Activated CD4-positive, alpha-beta T cell treated with anti-CD3 and anti-CD28 coated beads, Interleukin-2, amount 10 ng/mL, durations not matched to agents 24 days and 14 days (primary cell): ENCODE data around the gene IPO11. TPM values are rescaled to one million over a fixed set of nuclear protein-coding genes. Genes with fewer than 3 reads are reported as not detected.
"Not testable (repeated sequence)": the region's sequence is repeated elsewhere in the genome, so short reads cannot be mapped to it uniquely, and the experiment has no call there.

Source experiments
- DNase-seq: peaks from one replicate; pipeline ENCODE4 v3.0.0; 2022
- H3K27ac Mint-ChIP-seq: one replicate; pipeline ENCODE4 v1.8.0; 2022; ENCODE audit warnings: mild to moderate bottlenecking, mixed read lengths
- H3K27me3 Mint-ChIP-seq: one replicate; pipeline ENCODE4 v1.8.0; 2022; ENCODE audit warnings: mixed read lengths
- H3K36me3 Mint-ChIP-seq: one replicate; pipeline ENCODE4 v1.8.0; 2022; ENCODE audit warnings: low read depth, mild to moderate bottlenecking, mixed read lengths
- H3K4me1 Mint-ChIP-seq: one replicate; pipeline ENCODE4 v1.8.0; 2021; ENCODE audit warnings: mixed read lengths
- H3K4me3 Mint-ChIP-seq: one replicate; pipeline ENCODE4 v1.8.0; 2022; ENCODE audit warnings: mild to moderate bottlenecking, moderate library complexity, mixed read lengths
- H3K9me3 Mint-ChIP-seq: one replicate; pipeline ENCODE4 v1.8.0; 2021; ENCODE audit warnings: mixed read lengths
- intact Hi-C: fragments of 100-400 bp; cut with micrococcal nuclease; formaldehyde crosslinking; loops from one replicate; pipeline ENCODE4 v1.15.1; 2023
- total RNA-seq: library from RNA; stranded (reverse); gene quantifications from 2 replicates; pipeline ENCODE4 v1.2.3, GENCODE V29; 2022

IPO11 gene
- total RNA-seq, 1 donor from 2014 or later: 60.9 TPM

DNA sequence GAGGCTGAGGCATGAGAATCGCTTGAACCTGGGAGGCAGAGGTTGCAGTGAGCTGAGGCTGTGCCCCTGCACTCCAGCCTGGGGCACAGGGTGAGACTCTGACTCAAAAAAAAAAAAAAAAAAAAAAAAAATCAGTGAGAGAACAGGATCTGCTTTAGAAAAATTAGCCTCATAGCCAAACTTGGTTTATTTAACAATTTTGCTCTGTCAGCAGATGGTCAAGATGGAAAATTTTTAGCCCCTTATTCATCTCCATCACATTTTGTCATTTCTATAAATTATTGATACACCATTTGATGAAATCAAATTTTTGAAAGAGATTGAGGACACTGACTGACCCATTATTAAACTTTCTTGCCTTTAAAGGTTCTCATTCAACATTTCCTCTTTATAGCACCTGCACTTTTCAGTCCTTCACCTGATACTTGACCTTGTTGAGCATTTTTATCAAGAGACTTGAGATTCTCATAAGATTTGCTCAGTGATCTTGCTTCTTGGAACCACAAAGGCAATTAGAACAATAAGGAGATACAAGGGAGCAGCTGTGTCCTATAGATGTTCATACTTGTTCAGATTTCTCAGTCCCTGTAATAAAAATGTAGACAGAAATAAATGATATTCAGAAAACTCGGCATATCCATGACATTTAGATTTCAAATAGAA, 204.2 kb downstream of the IPO11 start:
- no peaks in the 10 kb centered on the region for H3K9me3 Mint-ChIP-seq
- H3K4me1 Mint-ChIP-seq: no peaks in the 10 kb centered on the region
- no peak overlapping the region for H3K4me3 Mint-ChIP-seq
- peak; percentile 42 for DNase-seq
- intact Hi-C loops: no loop called here
- H3K27me3 Mint-ChIP-seq: no peaks in the 10 kb centered on the region
- peaks cover 5% of the 10 kb centered on the region for H3K36me3 Mint-ChIP-seq
- no peak overlapping the region for H3K27ac Mint-ChIP-seq

DNA sequence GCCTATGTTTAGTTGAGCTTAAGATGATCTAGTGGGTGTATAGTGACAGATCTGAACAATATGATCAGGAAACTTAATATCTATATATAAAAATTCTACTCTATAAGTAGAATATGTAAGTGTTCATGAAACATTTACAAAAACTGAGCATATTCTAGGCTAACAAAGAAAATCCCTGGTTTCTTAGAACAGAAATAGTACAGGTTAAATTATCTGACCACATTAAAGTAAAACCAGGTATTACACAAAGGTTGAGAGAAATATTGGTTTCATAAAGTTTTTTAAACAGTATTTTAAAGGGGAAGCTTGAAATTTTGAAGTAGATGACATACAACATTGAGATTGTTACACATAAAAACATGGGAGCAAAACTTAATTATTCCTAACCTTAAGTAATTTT, 205.4 kb downstream of the IPO11 start:
- Mint-ChIP-seq H3K36me3 (peaks cover 5% of the 10 kb centered on the region), H3K27ac (no peak overlapping the region), H3K4me1 (no peaks in the 10 kb centered on the region), H3K4me3 (no peak overlapping the region), H3K9me3 (no peaks in the 10 kb centered on the region), H3K27me3 (no peaks in the 10 kb centered on the region)
- intact Hi-C loops: no loop called here
- DNase-seq: no peak

DNA sequence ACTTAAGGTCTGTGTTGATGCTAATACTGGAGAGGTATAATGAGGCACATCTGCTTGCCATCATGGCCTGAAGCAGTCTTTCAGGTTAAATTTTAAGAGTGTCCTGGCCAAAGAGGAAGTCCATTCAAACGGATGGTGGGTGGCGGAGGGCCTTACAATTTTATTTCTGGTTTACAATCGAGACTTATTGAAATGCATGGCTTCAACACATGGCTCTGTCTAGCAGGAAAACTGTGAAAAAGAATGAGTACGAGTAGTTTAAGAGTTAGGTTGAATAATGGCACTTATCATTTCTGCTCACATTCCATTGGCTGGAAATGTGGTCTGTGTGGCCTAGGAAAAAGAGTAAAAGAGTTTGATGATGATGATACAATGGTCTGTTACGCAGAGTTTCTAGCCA, 208.2 kb downstream of the IPO11 start:
- H3K4me3 Mint-ChIP-seq: no peak overlapping the region
- DNase-seq: peak; percentile 24
- H3K4me1 Mint-ChIP-seq: no peaks in the 10 kb centered on the region
- H3K36me3 Mint-ChIP-seq: peaks cover 3% of the 10 kb centered on the region
- H3K27me3 Mint-ChIP-seq: no peaks in the 10 kb centered on the region
- no peak overlapping the region for H3K27ac Mint-ChIP-seq
- no peaks in the 10 kb centered on the region for H3K9me3 Mint-ChIP-seq
- intact Hi-C loops: no loop called here

DNA sequence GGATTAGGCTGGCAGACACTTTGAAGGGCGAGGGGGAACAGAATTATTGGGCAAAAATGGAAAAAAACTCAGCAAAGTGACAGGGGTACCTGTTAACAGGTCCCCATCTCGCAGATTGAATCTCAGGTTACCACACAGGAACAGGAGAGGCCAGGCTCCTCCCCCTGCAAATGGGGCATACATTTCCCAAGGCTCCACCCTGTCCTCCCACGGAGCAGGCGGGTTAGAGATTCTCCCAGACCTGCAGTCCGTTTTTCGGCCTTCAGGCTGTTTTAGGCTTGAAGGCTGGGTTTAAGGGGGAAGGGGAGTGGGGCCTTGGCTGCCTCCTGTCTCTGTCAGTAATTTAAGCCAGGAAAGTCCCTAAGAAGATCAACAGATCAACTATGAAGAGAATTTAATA, 208.7 kb downstream of the IPO11 start:
- H3K4me3 Mint-ChIP-seq: no peak overlapping the region
- no peaks in the 10 kb centered on the region for H3K4me1 Mint-ChIP-seq
- no peaks in the 10 kb centered on the region for H3K27me3 Mint-ChIP-seq
- H3K9me3 Mint-ChIP-seq: no peaks in the 10 kb centered on the region
- peaks cover 3% of the 10 kb centered on the region for H3K36me3 Mint-ChIP-seq
- intact Hi-C loops: no loop called here
- DNase-seq: peak; percentile 40
- no peak overlapping the region for H3K27ac Mint-ChIP-seq

DNA sequence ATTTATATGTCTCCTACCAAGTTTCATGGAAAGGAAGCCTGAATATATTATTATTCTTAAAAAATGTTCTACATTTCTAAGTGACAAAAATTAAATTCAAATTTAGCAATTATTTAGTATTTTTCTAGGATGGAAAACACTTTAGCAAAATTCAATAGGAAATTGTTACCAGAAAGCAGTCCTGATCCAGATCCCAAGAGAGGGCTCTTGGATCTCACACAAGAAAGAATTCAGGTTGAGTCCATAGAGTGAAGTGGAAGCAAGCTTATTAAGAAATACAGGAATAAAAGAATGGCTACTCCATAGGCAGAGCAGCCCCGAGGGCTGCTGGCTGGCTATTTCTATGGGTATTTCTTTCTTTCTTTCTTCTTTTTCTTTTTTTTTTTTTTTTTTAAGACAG, 210.7 kb downstream of the IPO11 start:
- intact Hi-C loops: no loop called here
- H3K27me3 Mint-ChIP-seq: no peaks in the 10 kb centered on the region
- DNase-seq: no peak
- no peaks in the 10 kb centered on the region for H3K9me3 Mint-ChIP-seq
- H3K27ac Mint-ChIP-seq: no peak overlapping the region
- no peaks in the 10 kb centered on the region for H3K4me1 Mint-ChIP-seq
- H3K4me3 Mint-ChIP-seq: no peak overlapping the region
- peaks cover 3% of the 10 kb centered on the region for H3K36me3 Mint-ChIP-seq

DNA sequence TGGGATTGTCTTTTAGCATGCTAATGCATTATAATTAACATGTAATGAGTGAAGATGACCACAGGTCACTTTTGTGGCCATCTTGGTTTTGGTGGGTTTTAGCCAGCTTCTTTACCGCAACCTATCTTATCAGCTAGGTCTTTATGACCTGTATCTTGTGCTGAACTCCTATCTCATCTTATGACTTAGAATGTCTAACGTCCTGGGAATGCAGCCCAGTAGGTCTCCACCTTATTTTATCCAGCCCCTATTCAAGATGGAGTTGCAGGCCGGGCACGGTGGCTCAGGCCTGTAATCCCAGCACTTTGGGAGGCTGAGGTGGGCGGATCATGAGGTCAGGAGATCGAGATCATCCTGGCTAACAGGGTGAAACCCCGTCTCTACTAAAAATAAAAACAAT, 211.9 kb downstream of the IPO11 start:
- H3K27ac Mint-ChIP-seq, H3K4me3 Mint-ChIP-seq, H3K36me3 Mint-ChIP-seq, intact Hi-C loops, H3K27me3 Mint-ChIP-seq, H3K4me1 Mint-ChIP-seq, H3K9me3 Mint-ChIP-seq: not testable (repeated sequence)
- DNase-seq: peak; percentile 19

DNA sequence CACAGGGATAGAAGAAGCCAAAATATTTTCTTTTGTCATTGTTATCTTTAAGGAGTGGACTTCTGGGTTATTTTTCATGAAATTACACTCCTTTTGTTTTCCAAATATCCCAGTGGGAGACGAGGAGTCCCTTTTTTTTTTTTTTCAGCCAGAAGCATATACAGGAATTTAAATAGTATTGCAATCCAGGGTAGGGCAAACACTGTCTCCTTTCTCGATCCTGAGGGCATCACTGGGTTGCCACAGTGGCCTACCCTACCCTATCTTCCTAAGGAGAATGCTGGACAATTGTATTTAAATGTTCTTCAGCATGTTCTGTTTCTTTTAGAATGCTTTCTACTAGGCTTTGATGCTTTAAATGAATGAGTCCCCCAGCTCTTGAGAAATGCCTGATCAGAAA, 214.0 kb downstream of the IPO11 start:
- H3K27me3 Mint-ChIP-seq: no peaks in the 10 kb centered on the region
- intact Hi-C loops: no loop called here
- no peak for DNase-seq
- no peak overlapping the region for H3K27ac Mint-ChIP-seq
- H3K36me3 Mint-ChIP-seq: peaks cover 3% of the 10 kb centered on the region
- no peaks in the 10 kb centered on the region for H3K4me1 Mint-ChIP-seq
- H3K9me3 Mint-ChIP-seq: no peaks in the 10 kb centered on the region
- H3K4me3 Mint-ChIP-seq: no peak overlapping the region

DNA sequence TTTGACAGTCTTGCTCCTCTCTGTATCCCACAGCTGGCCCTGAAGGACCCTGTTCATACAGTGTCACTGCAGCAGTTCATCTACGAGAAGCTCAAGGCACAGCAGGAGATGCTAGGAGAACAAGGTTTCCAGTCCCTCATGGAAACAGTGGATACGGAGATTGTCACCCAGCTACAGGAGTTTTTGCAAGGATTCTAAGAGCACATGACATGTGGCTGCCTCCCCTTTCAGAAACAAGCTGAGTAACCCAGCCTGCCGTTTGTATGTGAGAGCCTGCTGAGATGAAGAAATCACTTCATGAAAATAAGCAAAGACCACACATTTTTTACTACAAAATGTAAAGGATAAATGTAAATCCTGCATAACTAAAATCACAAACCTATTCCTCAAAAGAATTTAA, 214.6 kb downstream of the IPO11 start:
- H3K27me3 Mint-ChIP-seq: no peaks in the 10 kb centered on the region
- H3K9me3 Mint-ChIP-seq: no peaks in the 10 kb centered on the region
- intact Hi-C loops: no loop called here
- H3K36me3 Mint-ChIP-seq: peaks cover 3% of the 10 kb centered on the region
- no peak overlapping the region for H3K4me3 Mint-ChIP-seq
- DNase-seq: no peak
- no peak overlapping the region for H3K27ac Mint-ChIP-seq
- no peaks in the 10 kb centered on the region for H3K4me1 Mint-ChIP-seq

DNA sequence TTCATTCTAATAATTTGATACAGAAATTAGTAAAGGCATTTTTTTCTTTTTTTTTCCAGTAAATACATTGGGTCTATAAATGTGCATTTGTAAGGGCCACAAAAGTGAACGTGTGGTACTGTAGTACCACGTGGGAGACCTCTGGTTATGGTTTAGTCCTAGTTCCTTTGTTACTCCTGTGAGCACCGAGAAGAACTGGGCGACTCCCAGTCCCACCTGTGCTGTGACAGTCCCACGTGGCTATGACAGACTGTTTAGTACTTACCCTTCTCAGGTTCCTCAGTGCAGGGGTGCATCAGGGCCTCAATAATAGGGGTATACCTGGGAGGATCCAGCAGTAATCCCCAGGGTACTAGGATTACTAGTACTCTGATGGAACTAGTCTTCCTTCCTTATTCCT, 215.3 kb downstream of the IPO11 start:
- H3K4me1 Mint-ChIP-seq: no peaks in the 10 kb centered on the region

DNA sequence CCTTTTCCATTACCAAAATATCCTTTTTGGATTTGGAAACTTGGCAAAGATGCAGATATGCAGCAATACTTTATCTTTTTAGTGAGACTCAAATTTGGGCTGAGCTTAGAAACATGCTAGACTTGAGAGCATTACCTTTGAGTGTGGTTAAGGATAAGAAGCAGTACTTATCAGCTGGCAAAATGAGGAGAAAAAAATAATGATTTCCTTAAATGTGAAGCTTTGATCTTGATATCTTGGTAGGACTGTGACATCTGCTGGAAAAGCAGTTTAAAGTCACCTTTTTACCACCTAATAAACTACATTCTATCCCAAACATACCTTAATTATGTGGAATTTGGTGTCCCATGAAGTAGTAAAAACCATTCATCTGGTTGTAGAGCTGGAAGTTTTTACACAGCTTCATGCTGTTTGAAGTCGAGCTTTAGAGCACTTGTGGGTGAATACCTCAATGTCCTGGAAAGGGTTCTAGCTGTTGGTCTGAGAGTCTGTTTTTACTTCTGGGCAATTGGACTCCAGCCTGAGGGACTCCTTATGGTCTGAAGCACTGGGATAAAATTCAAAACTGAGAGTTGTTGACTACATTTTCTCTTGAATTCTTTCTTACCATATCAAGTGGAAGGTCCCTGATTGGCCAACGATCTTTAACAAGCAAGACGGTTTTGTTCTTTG, 219.5 kb downstream of the IPO11 start:
- no peak for DNase-seq
- Mint-ChIP-seq H3K27ac (no peak overlapping the region), H3K27me3 (no peaks in the 10 kb centered on the region), H3K36me3 (no peaks in the 10 kb centered on the region), H3K9me3 (no peaks in the 10 kb centered on the region), H3K4me3 (no peak overlapping the region), H3K4me1 (no peaks in the 10 kb centered on the region)
- intact Hi-C loops: no loop called here

More for the DNA sequence above, 215.3 kb downstream of the IPO11 start:
- no peaks in the 10 kb centered on the region for H3K27me3 Mint-ChIP-seq
- H3K27ac Mint-ChIP-seq: no peak overlapping the region
- H3K36me3 Mint-ChIP-seq: peaks cover 3% of the 10 kb centered on the region
- H3K4me3 Mint-ChIP-seq: no peak overlapping the region
- no peaks in the 10 kb centered on the region for H3K9me3 Mint-ChIP-seq
- DNase-seq: no peak
- intact Hi-C loops: no loop called here

DNA sequence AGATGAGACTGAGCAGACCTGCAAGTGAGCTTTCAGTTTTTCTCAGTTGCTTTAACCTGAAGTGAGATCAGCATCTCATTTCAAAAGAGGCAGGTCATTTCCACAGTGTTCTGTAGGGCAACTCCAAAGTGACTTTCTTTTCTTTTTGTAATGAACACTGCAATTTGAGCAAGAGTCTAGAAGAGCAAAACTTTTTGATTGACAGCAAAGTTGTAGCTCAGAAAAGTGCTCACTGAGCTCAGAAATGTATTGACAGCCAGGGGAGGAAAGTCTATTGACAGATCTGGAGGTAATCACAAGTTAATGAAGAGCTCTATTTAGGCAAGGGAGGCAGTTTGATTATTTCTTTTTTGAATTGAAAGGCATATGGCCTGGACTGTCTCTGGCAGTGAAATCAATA, 220.7 kb downstream of the IPO11 start:
- DNase-seq: no peak
- Mint-ChIP-seq H3K36me3 (no peaks in the 10 kb centered on the region), H3K4me3 (no peak overlapping the region), H3K27ac (no peak overlapping the region), H3K27me3 (no peaks in the 10 kb centered on the region), H3K9me3 (no peaks in the 10 kb centered on the region), H3K4me1 (no peaks in the 10 kb centered on the region)
- intact Hi-C loops: no loop called here

DNA sequence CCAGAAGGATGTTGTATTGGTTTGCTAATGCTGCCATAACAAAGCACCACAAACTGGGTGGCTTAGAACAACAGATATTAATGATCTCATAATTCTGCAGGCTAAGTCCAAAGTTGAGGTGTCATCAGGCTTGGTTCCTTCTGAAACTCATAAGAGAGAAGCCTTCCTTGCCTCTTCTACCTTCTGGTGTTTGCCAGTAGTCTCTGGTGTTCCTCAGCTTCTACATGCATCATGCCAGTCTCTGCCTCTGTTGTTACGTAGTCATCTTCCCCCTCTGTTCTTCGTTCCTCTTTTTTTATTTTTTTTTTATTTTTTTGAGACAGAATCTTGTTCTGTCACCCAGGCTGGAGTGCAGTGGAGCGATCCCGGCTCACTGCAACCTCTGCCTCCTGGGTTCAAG, 227.9 kb downstream of the IPO11 start:
- no peak overlapping the region for H3K4me3 Mint-ChIP-seq
- no peaks in the 10 kb centered on the region for H3K9me3 Mint-ChIP-seq
- H3K27me3 Mint-ChIP-seq: no peaks in the 10 kb centered on the region
- no peaks in the 10 kb centered on the region for H3K4me1 Mint-ChIP-seq
- H3K27ac Mint-ChIP-seq: no peak overlapping the region
- no peaks in the 10 kb centered on the region for H3K36me3 Mint-ChIP-seq
- intact Hi-C loops: no loop called here
- no peak for DNase-seq

DNA sequence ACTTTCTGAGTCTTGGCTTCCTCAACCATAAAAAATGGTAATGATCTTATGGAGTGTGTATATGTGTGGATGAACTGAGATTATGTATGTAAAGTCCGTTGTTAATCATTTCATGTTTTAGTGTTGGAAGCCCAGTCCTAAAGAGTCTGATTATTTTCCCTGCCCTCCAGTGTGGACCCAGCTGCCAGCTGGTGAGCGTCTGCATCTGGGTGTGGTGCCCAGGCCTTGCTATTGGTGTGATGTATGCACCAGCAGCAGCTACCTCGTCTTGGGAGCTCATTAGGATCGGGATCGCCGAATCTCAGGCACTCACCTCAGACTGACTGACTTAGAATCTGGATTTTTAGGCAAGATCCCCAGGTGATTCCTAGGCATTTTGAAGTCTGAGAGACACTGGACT, 229.9 kb downstream of the IPO11 start:
- DNase-seq: no peak
- H3K4me1 Mint-ChIP-seq: no peaks in the 10 kb centered on the region
- no peak overlapping the region for H3K4me3 Mint-ChIP-seq
- intact Hi-C loops: no loop called here
- H3K36me3 Mint-ChIP-seq: no peaks in the 10 kb centered on the region
- no peaks in the 10 kb centered on the region for H3K9me3 Mint-ChIP-seq
- H3K27me3 Mint-ChIP-seq: no peaks in the 10 kb centered on the region
- H3K27ac Mint-ChIP-seq: no peak overlapping the region

DNA sequence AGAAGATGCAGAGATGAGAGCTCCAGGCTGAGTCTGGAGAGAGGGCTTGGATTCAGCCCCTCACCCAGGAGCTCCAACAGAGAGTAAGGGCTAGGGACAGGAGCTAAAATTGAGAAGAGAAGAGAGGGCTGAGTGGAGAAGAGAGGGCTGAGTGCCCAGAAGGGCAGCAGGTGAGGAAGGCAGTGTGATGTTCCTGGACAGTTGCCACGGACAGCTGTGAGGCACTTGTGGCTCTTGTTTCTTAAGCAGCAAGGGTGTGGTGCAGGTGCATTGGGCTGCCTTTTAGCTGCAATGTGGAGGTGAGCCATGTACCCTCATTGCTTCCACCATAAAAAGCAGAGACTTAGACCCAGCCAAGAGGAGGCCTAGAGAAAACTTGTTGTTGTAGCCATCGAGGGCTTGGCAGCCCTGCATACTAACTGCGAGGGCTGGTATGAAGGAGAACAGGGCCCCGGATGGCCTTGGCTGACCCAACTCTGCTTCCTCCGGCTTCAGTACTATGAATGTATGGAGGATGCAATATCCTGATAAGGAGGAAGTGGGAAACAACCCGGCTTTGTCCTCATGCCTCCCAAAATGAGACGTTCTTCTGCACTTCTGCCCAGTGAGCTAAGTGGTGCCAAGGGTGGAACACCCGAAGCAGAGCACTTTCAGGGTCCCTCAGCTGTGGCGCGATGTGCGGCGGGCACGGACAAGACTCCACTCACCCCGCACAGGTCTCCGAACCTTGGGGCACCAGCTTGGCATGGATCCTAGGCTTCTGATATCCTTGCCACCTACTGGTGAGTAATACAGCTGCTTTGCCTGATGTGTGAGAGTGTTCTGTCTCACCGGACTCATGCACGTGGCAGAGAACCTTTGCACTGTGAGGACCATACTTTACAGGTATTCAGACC, 231.2 kb downstream of the IPO11 start:
- no peak for DNase-seq
- no peaks in the 10 kb centered on the region for H3K36me3 Mint-ChIP-seq
- no peak overlapping the region for H3K27ac Mint-ChIP-seq
- H3K27me3 Mint-ChIP-seq: no peaks in the 10 kb centered on the region
- H3K4me3 Mint-ChIP-seq: no peak overlapping the region
- H3K4me1 Mint-ChIP-seq: no peaks in the 10 kb centered on the region
- H3K9me3 Mint-ChIP-seq: no peaks in the 10 kb centered on the region
- intact Hi-C loops: no loop called here
